22Rv1 (cell line): ENCODE results near the gene TEX261.

Source experiments
- H3K27ac ChIP-seq: fragments of 450-650 bp; 2 replicates; pipeline ENCODE4 v1.5.1; 2017
- CTCF ChIP-seq: fragments of 450-650 bp; IDR thresholded peaks from 2 replicates; pipeline ENCODE4 v1.5.1; 2017; ENCODE audit warnings: mild to moderate bottlenecking
- ZFX ChIP-seq: fragments of 450-650 bp; IDR thresholded peaks from 2 replicates; pipeline ENCODE4 v1.6.1; 2017; ENCODE audit warnings: antibody characterized with exemption, borderline replicate concordance

The TEX261 gene

GRCh38 chr2:70939839-70940580, 54.7 kb downstream of the TEX261 start:
- no peak overlapping the region for H3K27ac ChIP-seq
- TF ChIP-seq CTCF: no peak
- no peak for TF ChIP-seq ZFX

GRCh38 chr2:70939001-70939838, 55.5 kb downstream of the TEX261 start:
- TF ChIP-seq ZFX: no peak
- TF ChIP-seq CTCF: no peak
- H3K27ac ChIP-seq: no peak overlapping the region

GRCh38 chr2:70938586-70938950, 56.1 kb downstream of the TEX261 start:
- TF ChIP-seq ZFX: no peak
- no peak for TF ChIP-seq CTCF

GRCh38 chr2:70937866-70938585, 56.6 kb downstream of the TEX261 start:
- TF ChIP-seq CTCF (no peak), ZFX (no peak)
- no peak overlapping the region for H3K27ac ChIP-seq

More at GRCh38 chr2:70938586-70938950, 56.1 kb downstream of the TEX261 start:
- H3K27ac ChIP-seq: no peak overlapping the region

- H3K27ac ChIP-seq: no peak overlapping the region
- no peak for TF ChIP-seq CTCF
- no peak for TF ChIP-seq ZFX
These were observed 57.5 kb downstream of the TEX261 start for GRCh38 chr2:70936979-70937811.

- H3K27ac ChIP-seq: no peak overlapping the region
- TF ChIP-seq CTCF (no peak), ZFX (no peak)
These were observed 58.3 kb downstream of the TEX261 start for GRCh38 chr2:70936165-70936978.
